T-cell (primary cell): Measurements from ENCODE around the gene APOBEC3F. TPM values are rescaled to one million over a fixed set of nuclear protein-coding genes. Genes with fewer than 3 reads are reported as not detected.
"Not testable (repeated sequence)": the region's sequence is repeated elsewhere in the genome, so short reads cannot be mapped to it uniquely, and the experiment has no call there.

Experiments
- ATAC-seq, 4 experiments: fragments of 200-7000 bp in 3 of 4; fragments of 150-1000 bp in 1 of 4; cut with Tn5 transposase; replicated peaks in 1 of 4; 1 replicate in 3 of 4; 2 replicates in 1 of 4; pipeline ENCODE4 v1.10.0; 2021; ENCODE audit warnings: moderate library complexity in 3 of 4, mild to moderate bottlenecking in 2 of 4, moderate number of reproducible peaks in 1 of 4
- CTCF ChIA-PET, 2 donors: fragments of 300-600 bp; sonication (Branson Sonifier 250); formaldehyde crosslinking; loops; one replicate each; lab custom pipeline; 2022; ENCODE audit warnings: antibody characterized with exemption in 2 of 2; lab: Charles Lee
- POLR2A ChIA-PET, 2 donors: fragments of 300-600 bp; sonication (Branson Sonifier 250); formaldehyde crosslinking; loops; one replicate each; lab custom pipeline; 2022; ENCODE audit warnings: antibody characterized with exemption in 2 of 2; lab: Charles Lee
- DNase-seq, 35 experiments: peaks; one replicate each; pipeline versions ENCODE4 v3.0.0 to v3.0.0-alpha.2; 2013 to 2023
- H3K27ac ChIP-seq: one replicate; pipeline ENCODE4 v1.5.1; 2013; ENCODE audit warnings: low read length
- H3K27me3 ChIP-seq, 2 experiments: replicated peaks in 1 of 2; 1 replicate in 1 of 2; 2 replicates in 1 of 2; pipeline versions ENCODE4 v1.6.1 to v1.7.0; 2013; ENCODE audit warnings: low read length in 1 of 2, mixed read lengths in 1 of 2; ENCODE audit not compliant: control insufficient read depth in 2 of 2, insufficient read depth in 2 of 2; ENCODE audit errors: extremely low read depth in 1 of 2
- H3K36me3 ChIP-seq, 2 donors: 1 replicate in 1 of 2; 2 replicates in 1 of 2; pipeline versions ENCODE4 v1.6.1 to v1.7.0; 2013; ENCODE audit warnings: low read length in 1 of 2; ENCODE audit not compliant: control insufficient read depth in 2 of 2, insufficient read depth in 1 of 2; ENCODE audit errors: extremely low read depth in 1 of 2
- H3K4me1 ChIP-seq, 2 experiments: 1 replicate in 1 of 2; 2 replicates in 1 of 2; pipeline versions ENCODE4 v1.6.1 to v1.7.0; 2013; ENCODE audit warnings: low read length in 2 of 2, mixed read lengths in 1 of 2; ENCODE audit not compliant: insufficient read depth in 2 of 2, control insufficient read depth in 1 of 2; ENCODE audit errors: extremely low read depth in 1 of 2
- H3K4me3 ChIP-seq, 2 donors: 1 replicate in 1 of 2; 2 replicates in 1 of 2; pipeline versions ENCODE4 v1.5.1 to v1.7.0; 2013; ENCODE audit warnings: mild to moderate bottlenecking in 2 of 2, low read length in 1 of 2, moderate library complexity in 1 of 2; ENCODE audit not compliant: control insufficient read depth in 1 of 2; ENCODE audit errors: extremely low read depth in 1 of 2
- H3K9me3 ChIP-seq: 2 replicates; pipeline ENCODE4 v1.7.0; 2013
- H3K27ac Mint-ChIP-seq, 2 donors: one replicate each; pipeline ENCODE4 v1.8.0; 2020 to 2021; ENCODE audit warnings: mild to moderate bottlenecking in 2 of 2, mixed read lengths in 2 of 2
- H3K27me3 Mint-ChIP-seq, 2 donors: one replicate each; pipeline ENCODE4 v1.8.0; 2021 to 2022; ENCODE audit warnings: mixed read lengths in 2 of 2
- H3K36me3 Mint-ChIP-seq: one replicate; pipeline ENCODE4 v1.8.0; 2021; ENCODE audit warnings: mixed read lengths
- H3K4me1 Mint-ChIP-seq, 3 donors: one replicate each; pipeline ENCODE4 v1.8.0; 2020 to 2022; ENCODE audit warnings: mixed read lengths in 3 of 3, mild to moderate bottlenecking in 1 of 3
- H3K4me3 Mint-ChIP-seq, 3 donors: one replicate each; pipeline ENCODE4 v1.8.0; 2020 to 2022; ENCODE audit warnings: mild to moderate bottlenecking in 3 of 3, mixed read lengths in 3 of 3, moderate library complexity in 3 of 3
- H3K9me3 Mint-ChIP-seq, 3 donors: one replicate each; pipeline ENCODE4 v1.8.0; 2020 to 2022; ENCODE audit warnings: mixed read lengths in 3 of 3
- WGBS: methylation state at CpG from one replicate; pipeline ENCODE4 v1.1.5; 2013; ENCODE audit warnings: missing lambda C conversion rate; ENCODE audit not compliant: insufficient coverage; 5-methylcytosine and 5-hydroxymethylcytosine counted together
- total RNA-seq, 35 experiments: library from RNA in 6 of 35; stranded (reverse) in 6 of 35; fragments of 120-200 nt in 1 of 35; gene quantifications; one replicate each; pipeline versions ENCODE4 v1.2.1 to v1.2.4 and lab custom pipeline; 2013 to 2026

Gene APOBEC3F
- total RNA-seq, 5 donors from 2014 or later (not counting 1 experiment from before 2014, with no cell fraction given) = 14.3 to 29.1 (median 18.5) TPM

GRCh38 chr22:39063904-39064303, 23.2 kb downstream of the APOBEC3F start:
- H3K4me3 Mint-ChIP-seq, H3K27me3 ChIP-seq, H3K9me3 Mint-ChIP-seq, H3K27ac ChIP-seq, H3K36me3 ChIP-seq, CTCF ChIA-PET, H3K27me3 Mint-ChIP-seq, H3K36me3 Mint-ChIP-seq, DNase-seq, H3K4me3 ChIP-seq, H3K9me3 ChIP-seq, ATAC-seq: not testable (repeated sequence)
- WGBS = 82% methylated on average over 7 of the region's 8 CpGs
- H3K4me1 ChIP-seq = peaks cover 0 to 11% of the 10 kb centered on the region in 2 experiments
- POLR2A ChIA-PET = interaction anchor here in 1 of 2 donors (0.6 kb wide), 1 partner anchor 225 kb away, joined by 3 read pairs; no protein-coding TSS in a partner anchor
- Mint-ChIP-seq H3K27ac (peak overlapping the region in 1 of 2 donors; percentile 77), H3K4me1 (peaks cover 0 to 12% (median 3%) of the 10 kb centered on the region in 3 donors)

- H3K27ac Mint-ChIP-seq, POLR2A ChIA-PET, H3K36me3 Mint-ChIP-seq, H3K4me3 ChIP-seq, DNase-seq, ATAC-seq, CTCF ChIA-PET, H3K9me3 Mint-ChIP-seq, H3K36me3 ChIP-seq, H3K9me3 ChIP-seq, H3K27me3 ChIP-seq, H3K4me3 Mint-ChIP-seq, H3K27me3 Mint-ChIP-seq: not testable (repeated sequence)
- peaks cover 0 to 12% (median 3%) of the 10 kb centered on the region in 3 donors for H3K4me1 Mint-ChIP-seq
- Histone ChIP-seq H3K4me1 (peaks cover 0 to 11% of the 10 kb centered on the region in 2 experiments), H3K27ac (peak overlapping the region; percentile 53)
- 88% methylated on average over 8 of the region's 9 CpGs for WGBS
Observed at GRCh38 chr22:39066442-39067276, 26.0 kb downstream of the APOBEC3F start.

GRCh38 chr22:39068033-39068785, 27.5 kb downstream of the APOBEC3F start:
- Histone ChIP-seq H3K27me3 (no peaks in the 10 kb centered on the region), H3K9me3 (no peaks in the 10 kb centered on the region), H3K4me3 (no peak overlapping the region), H3K36me3 (no peaks in the 10 kb centered on the region), H3K27ac (no peak overlapping the region), H3K4me1 (peaks cover 0 to 11% of the 10 kb centered on the region in 2 experiments)
- Mint-ChIP-seq H3K4me1 (peaks cover 0 to 16% (median 3%) of the 10 kb centered on the region in 3 donors), H3K27ac (no peak overlapping the region), H3K27me3 (no peaks in the 10 kb centered on the region), H3K4me3 (no peak overlapping the region), H3K36me3 (no peaks in the 10 kb centered on the region), H3K9me3 (no peaks in the 10 kb centered on the region)
- ChIA-PET CTCF (no interaction called here), POLR2A (no interaction called here)
- ATAC-seq (no peak), DNase-seq (no peak)
- WGBS = 78% methylated on average over 10 of the region's 13 CpGs

GRCh38 chr22:39070186-39070585, 29.5 kb downstream of the APOBEC3F start:
- Mint-ChIP-seq H3K27ac (no peak overlapping the region), H3K36me3 (no peaks in the 10 kb centered on the region), H3K9me3 (no peaks in the 10 kb centered on the region), H3K27me3 (no peaks in the 10 kb centered on the region), H3K4me3 (no peak overlapping the region), H3K4me1 (peaks cover 0 to 21% (median 4%) of the 10 kb centered on the region in 3 donors)
- Histone ChIP-seq H3K27ac (no peak overlapping the region), H3K36me3 (no peaks in the 10 kb centered on the region), H3K27me3 (no peaks in the 10 kb centered on the region), H3K9me3 (no peaks in the 10 kb centered on the region), H3K4me3 (no peak overlapping the region), H3K4me1 (peaks cover 0 to 11% of the 10 kb centered on the region in 2 experiments)
- whole genome bisulfite sequencing = 92% methylated on average over 3 of the region's 7 CpGs
- POLR2A ChIA-PET = interaction anchor here in 1 of 2 donors (0.6 kb wide), 1 partner anchor 456 kb away, joined by 3 read pairs; no protein-coding TSS in a partner anchor
- DNase-seq (no peak), ATAC-seq (no peak)
- CTCF ChIA-PET = interaction anchor here in 1 of 2 donors (0.6 kb wide), 1 partner anchor 17 kb away, joined by 3 read pairs; no protein-coding TSS in a partner anchor

- POLR2A ChIA-PET, H3K27me3 Mint-ChIP-seq, H3K4me3 Mint-ChIP-seq, H3K9me3 Mint-ChIP-seq, DNase-seq, H3K27ac Mint-ChIP-seq, CTCF ChIA-PET, H3K36me3 ChIP-seq, H3K9me3 ChIP-seq, H3K27me3 ChIP-seq, ATAC-seq, H3K36me3 Mint-ChIP-seq, H3K27ac ChIP-seq, H3K4me3 ChIP-seq: not testable (repeated sequence)
- WGBS = no CpG with 5 or more reads among the region's 7 CpGs
- peaks cover 8 to 27% (median 14%) of the 10 kb centered on the region in 3 donors for H3K4me1 Mint-ChIP-seq
- peaks cover 0 to 10% of the 10 kb centered on the region in 2 experiments for H3K4me1 ChIP-seq
Observed at GRCh38 chr22:39072581-39072981, 31.9 kb downstream of the APOBEC3F start.

- ChIA-PET CTCF (no interaction called here), POLR2A (interaction anchor here (0.6 to 1.1 kb wide), 2 partner anchors 21 to 450 kb away, joined by 3 to 9 read pairs; no protein-coding TSS in a partner anchor)
- H3K4me1 ChIP-seq = peaks cover 4 to 23% of the 10 kb centered on the region in 2 experiments
- WGBS = no CpG with 5 or more reads among the region's 2 CpGs
- Mint-ChIP-seq H3K36me3 (no peaks in the 10 kb centered on the region), H3K9me3 (no peaks in the 10 kb centered on the region), H3K4me3 (no peak overlapping the region), H3K27ac (peak overlapping the region; percentile 16 to 52), H3K4me1 (peaks cover 17 to 39% (median 27%) of the 10 kb centered on the region in 3 donors), H3K27me3 (no peaks in the 10 kb centered on the region)
- H3K4me3 ChIP-seq = no peak overlapping the region
- peaks cover 0 to under 1% of the 10 kb centered on the region in 2 donors for H3K36me3 ChIP-seq
- H3K9me3 ChIP-seq = no peaks in the 10 kb centered on the region
- DNase-seq = no peak
- ATAC-seq = no peak
- no peaks in the 10 kb centered on the region for H3K27me3 ChIP-seq
- no peak overlapping the region for H3K27ac ChIP-seq
Observed at GRCh38 chr22:39073981-39074380, 33.3 kb downstream of the APOBEC3F start.
